SH-SY5Y (cell line): Measurements from ENCODE around the gene DOCK3.

ENCODE experiments used
- GATA2 ChIP-seq: IDR thresholded peaks from 2 replicates; pipeline ENCODE4 v1.6.1; 2011; ENCODE audit warnings: mild to moderate bottlenecking, low read depth, low read length
- GATA3 ChIP-seq: IDR thresholded peaks from 2 replicates; pipeline ENCODE4 v1.6.1; 2011; ENCODE audit warnings: low read depth, mild to moderate bottlenecking, low read length, moderate library complexity

DNA sequence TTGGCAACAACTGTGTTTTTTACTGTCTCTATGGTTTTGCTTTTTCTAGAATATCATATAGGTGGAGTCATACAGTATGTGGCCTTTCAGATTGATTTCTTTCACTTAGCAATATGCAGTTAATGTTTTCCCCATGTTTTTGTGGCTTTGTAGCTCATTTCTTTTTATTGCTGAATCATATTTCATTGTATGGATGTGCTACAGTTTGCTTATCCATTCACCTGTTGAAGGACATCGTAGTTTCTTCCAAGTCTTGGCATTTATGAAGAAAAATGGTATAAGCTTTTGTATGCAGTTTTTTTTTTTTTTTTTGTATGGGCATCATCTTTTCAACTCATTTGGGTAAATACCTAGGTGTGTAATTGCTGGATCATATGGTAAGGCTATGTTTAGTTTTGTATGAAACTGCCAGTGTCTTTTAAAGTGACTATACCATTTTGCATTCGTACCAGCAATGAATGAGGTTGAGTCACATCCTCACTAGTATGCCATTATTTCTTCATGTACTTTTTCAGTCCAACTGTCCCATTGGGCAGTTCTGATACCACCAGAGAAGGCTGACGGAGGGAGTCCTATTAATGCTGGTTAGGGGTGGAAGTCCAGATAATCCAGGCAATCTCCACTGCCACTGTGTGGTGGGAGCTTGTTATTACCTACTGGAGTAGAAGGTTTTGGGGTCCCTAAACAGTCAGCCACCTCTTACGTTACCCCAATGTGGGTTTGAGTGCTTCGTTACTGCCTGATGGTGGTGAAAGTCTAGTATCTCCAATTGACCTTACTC, 210.5 kb downstream of the DOCK3 start:
- TF ChIP-seq GATA3, result no peak
- no peak for TF ChIP-seq GATA2
